Activated T-helper 1 cell treated with anti-CD3 and anti-CD28 coated beads, Interleukin-2, amount 50 U/mL, for 16 hours (primary cell): ENCODE data around the gene SACS.
"Not testable (repeated sequence)": the region's sequence is repeated elsewhere in the genome, so short reads cannot be mapped to it uniquely, and the experiment has no call there.

Source experiments
- DNase-seq, 2 donors: peaks; one replicate each; pipeline ENCODE4 v3.0.0-alpha.2; 2020; ENCODE audit warnings: low read depth in 1 of 2, low spot score in 1 of 2

SACS gene

DNA sequence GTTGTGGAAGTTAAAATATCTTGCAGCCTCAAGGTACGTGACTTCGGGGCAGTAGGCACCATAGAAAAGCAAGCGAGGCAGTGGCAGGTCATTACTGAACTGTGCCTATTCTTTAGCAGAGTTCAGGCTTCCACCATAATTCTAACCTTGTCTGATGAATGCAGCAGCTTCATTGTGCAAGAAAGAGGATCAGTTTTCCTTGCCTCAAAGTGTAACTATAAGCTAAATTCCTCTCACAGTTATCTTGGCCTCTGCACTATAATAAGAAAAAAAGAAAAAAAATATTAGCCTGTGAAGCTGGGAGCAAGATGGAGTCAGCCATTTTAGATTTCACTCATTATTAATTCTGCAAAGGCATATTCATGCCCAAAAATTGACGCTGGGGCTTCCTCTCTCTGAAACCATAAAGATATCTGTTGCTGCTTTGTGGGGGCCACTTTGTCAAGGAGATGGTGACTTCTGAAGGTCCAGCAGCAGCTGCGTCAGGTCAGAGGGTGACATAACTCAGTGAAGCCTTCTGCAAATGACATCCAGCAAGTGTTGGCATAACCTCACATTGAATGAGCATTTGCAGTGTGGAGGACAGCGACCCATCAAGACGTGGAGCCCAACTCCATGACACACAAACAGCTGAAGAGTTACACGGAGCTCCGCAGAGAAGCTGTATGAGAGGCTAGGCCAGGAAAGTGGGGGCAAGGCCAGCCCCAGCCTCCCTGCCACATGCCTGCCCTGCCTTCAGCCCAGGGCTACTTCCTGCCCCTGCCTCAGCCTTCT is 23.1 kb upstream of the SACS start:
- DNase-seq, result no peak

DNA sequence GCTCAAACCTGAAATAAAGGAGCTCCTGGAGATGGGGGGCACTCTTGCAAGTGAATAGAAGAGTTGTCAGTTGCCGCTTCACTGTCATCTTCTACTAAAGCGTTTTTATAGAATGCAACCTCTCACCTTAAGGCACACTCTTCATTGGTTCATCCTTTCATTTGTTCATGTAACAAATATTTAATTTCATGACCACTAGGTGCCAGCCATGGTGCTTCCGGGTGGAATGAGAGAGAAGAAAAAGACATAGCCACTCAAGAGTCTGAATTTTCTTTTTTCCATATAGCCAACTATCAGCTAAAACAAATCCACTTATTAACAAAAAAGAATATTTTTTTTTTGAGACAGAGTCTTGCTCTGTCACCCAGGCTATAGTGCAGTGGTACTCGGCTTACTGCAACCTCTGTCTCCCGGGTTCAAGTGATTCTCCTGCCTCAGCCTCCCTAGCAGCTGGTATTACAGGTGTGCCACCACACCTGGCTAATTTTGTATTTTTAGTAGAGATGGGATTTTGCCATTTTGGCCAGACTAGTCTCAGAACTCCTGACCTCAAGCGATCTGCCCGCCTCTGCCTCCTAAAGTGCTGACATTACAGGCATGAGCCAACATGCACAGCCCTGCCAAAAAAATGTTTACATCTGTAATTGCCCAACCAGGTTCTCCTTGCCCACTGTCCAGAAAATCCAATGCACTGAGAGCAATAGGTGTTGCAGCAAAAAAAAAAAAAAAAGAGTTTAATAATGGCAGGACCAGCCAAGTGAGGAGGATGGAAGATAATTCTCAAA is 22.1 kb upstream of the SACS start:
- no peak for DNase-seq

DNA sequence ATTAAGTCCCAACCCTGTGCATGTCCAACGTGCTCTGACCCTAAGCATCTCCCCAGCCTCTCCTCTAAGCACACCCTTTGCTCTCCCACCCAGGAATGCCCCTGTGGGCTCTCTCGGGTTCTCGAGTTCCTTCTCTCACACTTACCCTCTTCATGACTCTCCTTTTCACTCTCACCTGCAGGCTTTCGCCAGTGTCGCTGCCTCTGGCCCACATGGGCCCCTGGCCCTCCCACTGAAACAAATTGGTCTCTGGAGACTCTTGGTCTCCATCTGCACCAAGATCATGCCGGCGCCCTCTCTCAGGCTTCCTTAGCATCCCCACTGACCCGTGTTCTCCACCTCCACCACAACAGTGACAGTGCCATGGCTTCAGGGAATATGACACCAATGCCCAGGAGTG is 19.6 kb upstream of the SACS start:
- no peak for DNase-seq

GRCh38 chr13:23450340-23451046 is 17.0 kb upstream of the SACS start:
- DNase-seq, result no peak

GRCh38 chr13:23449398-23450162 is 16.1 kb upstream of the SACS start:
- DNase-seq, result no peak

DNA sequence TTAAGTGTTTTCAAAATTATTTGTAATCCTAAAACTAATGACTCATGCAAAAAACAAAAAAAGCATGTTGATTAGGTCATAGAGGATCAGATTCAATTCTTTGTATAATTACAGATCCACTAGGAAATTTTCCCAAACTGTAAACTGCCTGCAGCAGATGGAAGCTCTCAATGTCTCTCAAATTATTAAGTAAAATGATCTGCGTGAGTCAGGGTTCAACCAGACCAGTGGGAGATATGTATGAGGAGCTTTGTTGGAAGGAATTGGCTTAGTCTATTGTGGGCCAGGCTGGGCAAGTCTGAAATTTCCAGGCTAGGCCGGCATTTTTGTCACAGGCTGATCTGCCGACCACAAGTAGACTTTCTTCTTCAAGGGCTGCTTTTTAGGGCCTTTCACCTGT is 14.4 kb upstream of the SACS start:
- DNase-seq, result no peak

- DNase-seq, result no peak
Observed at GRCh38 chr13:23445794-23446193, 12.3 kb upstream of the SACS start.

GRCh38 chr13:23443878-23444277 is 10.4 kb upstream of the SACS start:
- no peak for DNase-seq

GRCh38 chr13:23443110-23443509 is 9.6 kb upstream of the SACS start:
- DNase-seq, result no peak

DNA sequence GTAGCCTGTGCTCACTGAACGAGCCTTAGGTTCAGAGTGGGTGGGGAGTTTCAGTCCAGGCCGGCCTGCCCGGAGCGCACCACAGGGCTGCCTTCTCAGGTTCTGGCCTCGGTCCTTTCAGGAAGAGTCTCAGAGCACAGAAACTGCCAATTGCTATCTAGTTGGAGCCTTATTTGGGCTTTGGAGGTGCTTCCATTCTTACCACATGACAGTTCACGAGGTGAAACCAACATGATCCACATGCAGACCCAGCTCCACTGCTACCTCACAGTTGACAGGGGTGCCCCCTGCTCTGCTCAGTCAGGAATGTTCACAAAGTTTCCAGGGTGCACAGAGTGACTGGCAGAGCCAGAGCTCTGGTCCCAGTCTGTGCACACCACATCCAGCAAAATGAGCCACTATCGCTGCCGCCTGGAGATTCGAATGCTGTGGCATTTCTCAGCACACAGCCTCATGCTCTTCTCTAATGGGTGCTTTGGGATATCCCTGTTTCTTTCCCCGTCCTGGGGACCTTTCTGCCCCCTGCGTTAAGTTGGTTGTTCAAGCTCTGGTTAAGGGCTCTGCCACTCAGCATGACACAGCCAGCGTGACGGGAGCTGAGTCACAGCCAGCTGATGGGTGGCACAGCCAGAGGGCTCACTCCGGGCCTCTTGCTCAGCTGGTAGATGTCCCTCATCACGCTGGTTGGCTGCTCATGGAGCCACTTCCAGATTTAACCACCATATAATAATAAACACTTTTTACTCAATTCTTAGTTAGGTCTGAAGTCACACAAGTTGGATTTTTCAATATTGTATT is 7.5 kb upstream of the SACS start:
- DNase-seq, result no peak

DNA sequence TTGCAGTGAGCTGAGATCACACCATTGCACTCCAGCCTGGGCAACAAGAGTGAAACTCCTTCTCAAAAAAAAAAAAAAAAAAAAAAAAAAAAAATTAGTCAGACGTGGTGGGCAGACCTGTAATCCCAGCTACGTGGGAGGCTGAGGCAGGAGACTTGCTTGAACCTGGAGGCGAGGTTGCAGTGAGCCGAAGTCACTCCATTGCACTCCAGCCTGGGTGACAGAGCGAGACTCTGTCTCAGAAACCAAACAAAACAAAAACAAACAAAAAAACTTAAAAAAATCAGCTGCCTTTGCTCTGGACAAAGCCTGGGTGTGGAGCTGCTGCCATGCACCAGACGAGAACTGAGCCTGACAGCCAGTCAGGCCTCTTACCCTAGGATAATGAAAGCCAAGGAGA is 6.8 kb upstream of the SACS start:
- DNase-seq, result not testable (repeated sequence)

- DNase-seq, result no peak
Observed at GRCh38 chr13:23437916-23438315, 4.4 kb upstream of the SACS start.

DNA sequence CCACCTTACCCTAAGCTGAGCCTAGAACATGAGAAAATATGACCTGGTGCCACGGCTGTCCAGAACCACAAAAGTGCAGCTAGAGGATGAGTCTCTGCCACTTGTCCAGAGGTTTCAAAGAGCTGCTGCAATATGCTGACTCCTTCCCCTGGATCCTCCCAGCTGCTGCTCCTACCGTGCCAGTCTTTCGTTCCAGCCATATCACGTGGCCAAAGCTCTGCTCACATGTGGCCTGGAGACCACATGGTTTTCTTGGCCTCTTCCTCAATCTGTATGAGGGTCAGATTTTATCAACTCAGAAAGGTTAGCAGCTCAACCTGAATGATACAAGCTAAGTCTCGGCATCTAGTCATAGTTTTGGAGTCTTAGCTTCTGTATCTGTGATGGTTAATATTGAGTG is 3.2 kb upstream of the SACS start:
- no peak for DNase-seq

GRCh38 chr13:23434491-23434890 is 989 bp upstream of the SACS start:
- no peak for DNase-seq

- DNase-seq, result no peak
Observed at GRCh38 chr13:23432626-23433025, 876 bp downstream of the SACS start.

- DNase-seq, result no peak
Observed at GRCh38 chr13:23430664-23431063, 2.8 kb downstream of the SACS start.

DNA sequence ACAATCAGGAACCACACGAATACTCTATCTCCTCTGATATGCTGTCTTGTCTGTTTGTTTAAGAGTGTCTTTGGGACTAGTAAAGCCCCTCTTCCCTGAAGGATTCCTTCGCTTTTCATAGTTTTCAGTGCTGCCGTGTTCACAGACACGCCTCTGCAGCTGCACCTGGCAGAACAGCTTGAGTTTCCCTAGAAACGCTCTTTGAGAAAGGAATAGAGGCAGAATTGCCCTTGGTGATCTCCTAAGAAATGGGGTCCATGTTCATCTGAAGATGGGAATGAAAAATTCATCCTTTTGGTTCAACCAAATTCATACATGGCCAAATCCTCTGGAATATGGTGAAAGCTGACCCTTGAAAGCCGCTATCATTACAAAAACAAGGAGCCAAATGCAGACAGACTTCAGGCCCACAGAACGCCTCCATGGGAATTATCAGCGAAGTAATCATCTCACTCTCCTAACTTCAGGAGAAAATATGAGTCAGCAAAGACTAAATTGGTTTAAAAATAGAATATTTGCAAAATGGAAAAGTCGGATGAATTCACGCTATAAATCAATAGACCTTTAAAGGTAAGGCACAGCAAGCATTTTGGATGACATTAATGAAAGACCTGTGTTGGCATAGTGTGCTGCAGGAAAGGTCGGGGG is 5.5 kb downstream of the SACS start:
- no peak for DNase-seq

- no peak for DNase-seq
Observed at GRCh38 chr13:23427342-23427843, 6.1 kb downstream of the SACS start.

DNA sequence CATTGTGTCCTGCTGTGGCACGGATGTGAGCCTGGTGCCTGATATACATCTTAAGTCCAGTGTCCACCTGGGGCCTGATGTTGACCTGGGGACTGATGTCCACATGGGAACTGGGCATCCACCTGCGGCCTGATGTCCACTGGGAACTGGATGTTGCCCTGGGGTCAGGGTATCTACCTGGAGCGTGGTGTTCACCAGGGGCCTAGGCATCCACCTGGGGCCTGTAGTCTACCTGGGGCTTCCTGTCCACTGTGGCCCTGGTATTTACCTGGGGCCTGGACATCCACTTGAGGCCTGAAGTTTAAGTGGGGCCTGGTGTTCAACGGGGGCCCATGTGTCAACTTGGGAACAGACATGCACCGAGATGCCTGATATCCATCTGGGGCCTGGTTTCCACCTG is 11.9 kb downstream of the SACS start:
- DNase-seq, result no peak
